NCI-H146 (cell line): ENCODE results near the gene GAS2.

Experiments used
- DNase-seq: peaks from one replicate; lab custom pipeline; 2025; lab: John Stamatoyannopoulos, UW

GAS2 gene

GRCh38 chr11:22787551-22788162, 121.2 kb downstream of the GAS2 start:
- DNase-seq, result peak; percentile 37

- DNase-seq, result peak; percentile 7
Measured at GRCh38 chr11:22792497-22792896, 126.1 kb downstream of the GAS2 start.

GRCh38 chr11:22795914-22796313, 129.5 kb downstream of the GAS2 start:
- no peak for DNase-seq

- DNase-seq, result no peak
Measured at GRCh38 chr11:22797047-22797446, 130.6 kb downstream of the GAS2 start.

DNA sequence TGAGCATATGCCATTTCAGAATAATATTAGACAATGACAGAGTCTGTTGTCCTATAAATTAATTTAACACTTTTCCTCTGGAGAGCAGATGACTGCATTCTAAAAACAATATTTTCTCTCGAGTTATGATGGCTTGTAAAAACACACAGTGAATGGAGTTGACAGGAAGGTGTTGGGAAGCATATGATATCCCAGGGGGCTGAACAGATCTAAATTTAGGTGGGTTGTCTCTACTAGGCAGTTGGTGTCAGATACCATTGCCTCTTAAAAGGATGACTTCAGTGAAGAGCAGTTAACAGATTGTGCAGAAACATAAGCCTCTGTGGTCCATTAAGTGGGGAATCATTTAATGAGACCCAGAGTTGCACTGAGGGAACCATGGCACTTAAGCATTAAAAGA, 132.5 kb downstream of the GAS2 start:
- DNase-seq, result no peak

- DNase-seq, result no peak
Measured at GRCh38 chr11:22800482-22800881, 134.1 kb downstream of the GAS2 start.

DNA sequence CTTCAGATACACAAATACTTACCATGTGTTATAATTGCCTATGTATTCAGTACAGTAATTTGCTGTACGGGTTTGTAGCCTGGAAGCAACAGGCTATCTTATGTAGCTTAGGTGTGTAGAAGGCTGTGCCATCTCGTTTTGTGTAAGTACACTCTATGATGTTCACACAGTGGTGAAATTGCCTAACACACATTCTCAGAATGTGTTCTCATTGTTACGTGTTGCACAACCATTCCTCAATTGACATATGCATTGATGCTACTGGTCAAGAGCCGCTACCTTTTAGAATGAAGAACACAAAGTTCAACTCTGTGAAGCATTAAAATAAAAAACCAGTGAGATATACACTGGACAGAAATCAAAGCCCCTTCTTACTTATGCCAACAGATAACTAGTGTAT, 136.4 kb downstream of the GAS2 start:
- DNase-seq, result no peak

- DNase-seq, result no peak
Measured at GRCh38 chr11:22807391-22807790, 141.0 kb downstream of the GAS2 start.

- no peak for DNase-seq
Measured at GRCh38 chr11:22807855-22808570, 141.6 kb downstream of the GAS2 start.

- no peak for DNase-seq
Measured at GRCh38 chr11:22808571-22809197, 142.3 kb downstream of the GAS2 start.

DNA sequence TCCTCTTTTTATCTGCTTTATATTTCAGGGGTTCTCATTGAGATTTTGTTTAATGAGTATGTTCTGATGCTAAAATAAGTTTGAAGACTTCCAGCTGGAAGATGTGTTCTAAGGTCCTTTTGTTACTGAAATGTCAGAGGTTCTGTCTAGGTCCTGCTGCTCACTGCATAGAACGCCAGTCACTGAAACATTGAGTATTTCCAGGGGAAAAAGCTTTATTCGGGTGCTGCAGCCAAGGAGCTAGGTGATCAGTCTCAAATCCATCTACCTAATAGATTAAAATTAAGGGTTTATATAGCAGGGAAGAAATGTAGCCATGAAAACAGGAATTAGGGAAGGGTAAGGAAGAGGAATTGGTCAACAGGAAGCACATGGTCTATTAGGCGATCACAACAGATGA, 143.5 kb downstream of the GAS2 start:
- no peak for DNase-seq

- no peak for DNase-seq
Measured at GRCh38 chr11:22822203-22822602, 155.8 kb downstream of the GAS2 start.

- DNase-seq, result peak; percentile 1
Measured at GRCh38 chr11:22828373-22828772, 162.0 kb downstream of the GAS2 start.

- DNase-seq, result peak; percentile 91
Measured at GRCh38 chr11:22829231-22830081, 163.0 kb downstream of the GAS2 start, which contains the start of gene SVIP. Gene SVIP, minus strand, starts transcription at chr11:22829801. Its CDS starts 53 bp downstream, at chr11:22829748.

- no peak for DNase-seq
Measured at GRCh38 chr11:22830082-22830414, 163.6 kb downstream of the GAS2 start.

DNA sequence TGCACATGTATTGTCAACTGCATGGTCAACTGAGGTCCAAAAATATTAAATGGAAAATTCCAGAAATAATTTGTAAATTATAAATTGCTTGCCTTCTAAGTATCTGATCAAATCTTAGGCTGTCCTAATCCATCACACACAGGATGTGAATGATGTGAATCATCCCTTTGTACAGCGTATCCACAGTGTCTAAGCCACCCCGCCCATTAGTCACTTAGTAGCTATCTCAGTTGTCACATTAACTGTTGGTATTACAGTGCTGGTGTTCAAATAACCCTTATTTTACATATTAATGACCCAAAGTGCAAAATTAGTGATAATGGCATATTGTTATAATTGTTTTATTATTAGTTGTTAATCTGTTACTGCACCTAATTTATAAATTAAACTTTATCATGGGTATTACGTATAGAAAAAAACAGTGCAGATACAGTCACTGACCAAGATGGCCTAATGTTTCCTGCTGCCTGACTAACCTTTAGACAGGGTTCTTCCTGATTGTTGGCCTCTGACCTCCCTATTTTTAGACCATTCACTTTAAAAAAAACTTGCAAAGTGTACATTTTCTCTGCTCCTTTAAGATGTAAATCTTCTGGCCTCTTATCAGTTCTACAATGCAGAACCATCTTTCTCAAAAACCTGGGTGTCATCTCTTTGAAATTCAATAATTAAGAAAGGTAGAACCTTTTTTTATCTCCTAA, 166.1 kb downstream of the GAS2 start:
- DNase-seq, result no peak

GRCh38 chr11:22846726-22847125, 180.3 kb downstream of the GAS2 start:
- DNase-seq, result no peak

DNA sequence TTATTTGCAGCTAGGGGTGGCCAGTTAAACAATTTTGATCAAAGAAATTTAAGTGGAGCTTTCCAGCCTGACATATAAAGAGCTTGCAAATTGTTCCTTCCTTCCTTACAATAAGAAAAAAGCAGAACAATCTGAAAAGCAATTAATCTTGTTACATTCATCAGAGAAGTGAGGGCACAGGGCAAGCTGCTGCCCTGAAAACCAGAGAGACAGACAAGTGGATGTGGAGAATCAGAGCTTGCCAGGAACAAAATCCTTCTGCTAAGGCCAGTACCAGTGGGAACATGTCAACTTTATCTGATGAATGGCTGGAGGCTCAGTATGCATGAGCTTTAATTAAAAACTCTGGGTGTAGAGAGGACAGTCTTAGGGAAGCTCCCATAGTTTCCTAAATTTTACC, 185.1 kb downstream of the GAS2 start:
- no peak for DNase-seq

GRCh38 chr11:22859756-22860155, 193.3 kb downstream of the GAS2 start:
- no peak for DNase-seq

DNA sequence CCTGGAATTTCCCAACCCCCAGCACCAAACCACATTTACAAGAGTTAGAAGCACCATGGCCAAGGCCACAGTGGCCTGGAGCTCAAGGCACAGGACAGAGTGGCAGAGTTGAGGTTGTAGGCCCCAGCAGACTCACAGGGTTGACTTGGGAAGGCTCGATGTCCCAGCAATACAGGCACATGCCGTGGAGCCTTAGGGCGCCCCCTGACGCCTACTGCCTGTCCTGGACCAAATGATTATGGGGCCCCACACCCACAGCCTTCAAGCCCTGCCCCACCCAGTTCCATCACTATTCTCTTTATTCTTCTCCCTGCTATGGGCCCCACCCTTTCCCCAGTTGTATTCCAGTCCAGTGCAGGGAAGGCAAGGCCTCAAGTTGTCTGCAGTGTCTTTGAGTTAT, 193.8 kb downstream of the GAS2 start, which contains the start of gene CCDC179:
Gene CCDC179 (minus strand): TSS at position 234 of the 400 bp plus-strand sequence. CDS start 53 bp downstream, at position 181.
- DNase-seq, result no peak
